Endothelial cell of umbilical vein (primary cell): Measurements from ENCODE around the gene MACF1. TPM values are rescaled to one million over a fixed set of nuclear protein-coding genes. Genes with fewer than 3 reads are reported as not detected.

ENCODE experiments used
- BruUV-seq: library from RNA; stranded (reverse); fragments of 400-500 nt; replicated peaks from 2 replicates; lab custom pipeline; 2021; lab: Mats Ljungman, UMichigan
- CTCF ChIA-PET: fragments of 300-600, 350-600 bp; sonication (Branson Sonifier 250); formaldehyde crosslinking; loops from one replicate; lab custom pipeline; 2021; ENCODE audit warnings: antibody characterized with exemption, inconsistent platforms; lab: Charles Lee
- POLR2A ChIA-PET: fragments of 300-600, 350-600 bp; sonication (Branson Sonifier 250); formaldehyde crosslinking; loops from one replicate; lab custom pipeline; 2021; ENCODE audit warnings: antibody characterized with exemption, inconsistent platforms; lab: Charles Lee
- DNase-seq: peaks from one replicate; pipeline ENCODE4 v3.0.0-alpha.2; 2011; ENCODE audit warnings: low read depth, low spot score
- FAIRE-seq: peaks from 2 replicates; lab custom pipeline; 2011; peaks lifted over from hg19 to GRCh38; lab: Jason Lieb, UNC
- H2AFZ ChIP-seq: 2 replicates; pipeline ENCODE4 v1.6.0; 2012; ENCODE audit warnings: low read depth, low read length, control low read depth, inconsistent platforms
- H3K27ac ChIP-seq: 2 replicates; pipeline ENCODE4 v1.5.1; 2011; ENCODE audit warnings: low read depth, mild to moderate bottlenecking, control low read depth, low read length, moderate library complexity; ENCODE audit not compliant: insufficient read depth
- H3K27me3 ChIP-seq, 2 experiments: 2 replicates each; pipeline versions ENCODE4 v1.6.0 to v1.6.1; 2011; ENCODE audit warnings: low read length in 2 of 2, mixed read lengths in 1 of 2; ENCODE audit not compliant: control insufficient read depth in 2 of 2, insufficient read depth in 2 of 2
- H3K36me3 ChIP-seq, 2 experiments: 2 replicates in 1 of 2; 3 replicates in 1 of 2; pipeline ENCODE4 v1.5.1; 2011; ENCODE audit warnings: low read length in 2 of 2, mild to moderate bottlenecking in 1 of 2, moderate library complexity in 1 of 2; ENCODE audit not compliant: control insufficient read depth in 2 of 2, insufficient read depth in 2 of 2; ENCODE audit errors: extremely low read depth in 1 of 2
- H3K4me1 ChIP-seq: 3 replicates; pipeline ENCODE4 v1.5.1; 2011; ENCODE audit warnings: mild to moderate bottlenecking, low read length; ENCODE audit not compliant: control insufficient read depth, insufficient read depth; ENCODE audit errors: extremely low read depth
- H3K4me2 ChIP-seq: 2 replicates; pipeline ENCODE4 v1.6.1; 2011; ENCODE audit warnings: low read length, control low read depth, mixed read lengths; ENCODE audit not compliant: insufficient read depth
- H3K4me3 ChIP-seq, 3 experiments: fragments of 200-600 bp in 1 of 3; sonication (generic), shearing (Covaris generic) in 1 of 3; replicated peaks in 1 of 3; 2 replicates each; pipeline ENCODE4 v1.5.1; 2011 to 2016; ENCODE audit warnings: control low read depth in 3 of 3, low read length in 3 of 3, mild to moderate bottlenecking in 2 of 3, inconsistent platforms in 1 of 3, low read depth in 1 of 3, moderate library complexity in 1 of 3; ENCODE audit not compliant: insufficient read depth in 1 of 3
- H3K79me2 ChIP-seq: 2 replicates; pipeline ENCODE4 v1.6.0; 2012; ENCODE audit warnings: low read length, inconsistent platforms; ENCODE audit not compliant: control insufficient read depth, insufficient read depth
- H3K9ac ChIP-seq: replicated peaks from 2 replicates; pipeline ENCODE3; 2011; ENCODE audit warnings: low read length, control low read depth; ENCODE audit not compliant: insufficient read depth; ENCODE audit errors: extremely low read depth
- H3K9me1 ChIP-seq: replicated peaks from 3 replicates; pipeline ENCODE4 v1.6.0; 2011; ENCODE audit warnings: mild to moderate bottlenecking, low read length; ENCODE audit not compliant: control insufficient read depth, insufficient read depth; ENCODE audit errors: extremely low read depth
- H3K9me3 ChIP-seq: replicated peaks from 2 replicates; pipeline ENCODE4 v1.5.1; 2012; ENCODE audit warnings: low read length, inconsistent platforms; ENCODE audit not compliant: control insufficient read depth, insufficient read depth
- H4K20me1 ChIP-seq: replicated peaks from 2 replicates; pipeline ENCODE3; 2011; ENCODE audit warnings: mild to moderate bottlenecking, low read length; ENCODE audit not compliant: control insufficient read depth, insufficient read depth; ENCODE audit errors: extremely low read depth
- CTCF ChIP-seq, 2 donors: IDR thresholded peaks; 1 replicate in 1 of 2; 2 replicates in 1 of 2; pipeline ENCODE4 v1.5.1; 2011; ENCODE audit warnings: low read length in 2 of 2, mild to moderate bottlenecking in 2 of 2, moderate library complexity in 2 of 2, control low read depth in 1 of 2, inconsistent platforms in 1 of 2, low read depth in 1 of 2; ENCODE audit not compliant: insufficient read depth in 1 of 2; ENCODE audit errors: extremely low read depth in 1 of 2
- EZH2 ChIP-seq: IDR thresholded peaks from 2 replicates; pipeline ENCODE4 v1.6.1; 2012; ENCODE audit warnings: borderline replicate concordance, low read depth, mild to moderate bottlenecking, moderate library complexity, low read length, inconsistent platforms; ENCODE audit not compliant: severe bottlenecking
- MAX ChIP-seq: IDR thresholded peaks from 2 replicates; pipeline ENCODE4 v1.6.1; 2011; ENCODE audit not compliant: insufficient read depth, insufficient read length
- MYC ChIP-seq: IDR thresholded peaks from one replicate; pipeline ENCODE4 v1.6.1; 2011; ENCODE audit warnings: mild to moderate bottlenecking, low read depth, low read length
- POLR2AphosphoS5 ChIP-seq: IDR thresholded peaks from 2 replicates; pipeline ENCODE4 v1.6.1; 2012; ENCODE audit warnings: low read depth, mild to moderate bottlenecking, control low read depth, low read length, moderate library complexity; ENCODE audit not compliant: insufficient read depth
- dilution Hi-C: fragments of 300-500 bp; cut with MboI; formaldehyde crosslinking; loops from one replicate; pipeline ENCODE4 v1.15.0; 2019; ENCODE audit warnings: low sequenced_read_pairs; ENCODE audit not compliant: extremely low pct_ligation_motif_present
- intact Hi-C: fragments of 100-400 bp; cut with micrococcal nuclease; formaldehyde crosslinking; loops from one replicate; pipeline ENCODE4 v1.10.0; 2022
- polyA plus RNA-seq, 4 experiments: library from polyadenylated mRNA; depleted of rRNA in 3 of 4; stranded (reverse) in 3 of 4; unstranded in 1 of 4; fragments of >200 nt; gene quantifications; 2 replicates each; pipeline versions ENCODE4 v1.2.1 to v1.2.3, GENCODE V29; 2011 to 2012; ENCODE audit warnings: missing spikeins in 1 of 4
- total RNA-seq: library from RNA; stranded (reverse); gene quantifications from 2 replicates; pipeline ENCODE4 v1.2.3, GENCODE V29; 2021

Gene MACF1
- total and polyA plus RNA-seq, 2 donors (not counting 3 experiments of a cell fraction or from before 2014, with no cell fraction given): 122 to 587 TPM

- Histone ChIP-seq H3K9me1 (no peaks in the 10 kb centered on the region), H3K4me1 (no peaks in the 10 kb centered on the region), H3K9me3 (no peaks in the 10 kb centered on the region), H3K4me2 (no peak overlapping the region), H3K27me3 (no peaks in the 10 kb centered on the region), H3K9ac (no peak overlapping the region), H3K36me3 (peaks cover 57 to 76% of the 10 kb centered on the region in 2 experiments), H3K27ac (no peak overlapping the region), H2AFZ (no peak overlapping the region), H4K20me1 (no peaks in the 10 kb centered on the region), H3K4me3 (no peak overlapping the region), H3K79me2 (peaks cover 4% of the 10 kb centered on the region)
- dilution Hi-C loops (no loop called here), intact Hi-C loops (no loop called here)
- CTCF ChIA-PET: interaction anchor here (1.4 kb wide), 1 partner anchor 77 kb away, joined by 6 read pairs; no protein-coding TSS in a partner anchor
- FAIRE-seq (no peak), DNase-seq (no peak)
- TF ChIP-seq EZH2 (no peak), MYC (no peak), MAX (no peak), CTCF (IDR thresholded peaks at IDR 0.05; ENCODE audit: extremely low read depth in 1 of 2, insufficient read depth in 1 of 2, low read depth in 1 of 2, low read length in 2 of 2) (no peak), POLR2AphosphoS5 (no peak)
- BruUV-seq: no TSS peak
- POLR2A ChIA-PET: no interaction called here
Measured at GRCh38 chr1:39462074-39462473, 257.6 kb downstream of the MACF1 start.
